T-cell (primary cell): ENCODE results near the gene ATP5ME. TPM values are rescaled to one million over a fixed set of nuclear protein-coding genes. Genes with fewer than 3 reads are reported as not detected.

ENCODE experiments used
- ATAC-seq, 4 experiments: fragments of 200-7000 bp in 3 of 4; fragments of 150-1000 bp in 1 of 4; cut with Tn5 transposase; replicated peaks in 1 of 4; 1 replicate in 3 of 4; 2 replicates in 1 of 4; pipeline ENCODE4 v1.10.0; 2021; ENCODE audit warnings: moderate library complexity in 3 of 4, mild to moderate bottlenecking in 2 of 4, moderate number of reproducible peaks in 1 of 4
- CTCF ChIA-PET, 2 donors: fragments of 300-600 bp; sonication (Branson Sonifier 250); formaldehyde crosslinking; loops; one replicate each; lab custom pipeline; 2022; ENCODE audit warnings: antibody characterized with exemption in 2 of 2; lab: Charles Lee
- POLR2A ChIA-PET, 2 donors: fragments of 300-600 bp; sonication (Branson Sonifier 250); formaldehyde crosslinking; loops; one replicate each; lab custom pipeline; 2022; ENCODE audit warnings: antibody characterized with exemption in 2 of 2; lab: Charles Lee
- DNase-seq, 35 experiments: peaks; one replicate each; pipeline versions ENCODE4 v3.0.0 to v3.0.0-alpha.2; 2013 to 2023
- H3K27ac ChIP-seq: one replicate; pipeline ENCODE4 v1.5.1; 2013; ENCODE audit warnings: low read length
- H3K27me3 ChIP-seq, 2 experiments: replicated peaks in 1 of 2; 1 replicate in 1 of 2; 2 replicates in 1 of 2; pipeline versions ENCODE4 v1.6.1 to v1.7.0; 2013; ENCODE audit warnings: low read length in 1 of 2, mixed read lengths in 1 of 2; ENCODE audit not compliant: control insufficient read depth in 2 of 2, insufficient read depth in 2 of 2; ENCODE audit errors: extremely low read depth in 1 of 2
- H3K36me3 ChIP-seq, 2 donors: 1 replicate in 1 of 2; 2 replicates in 1 of 2; pipeline versions ENCODE4 v1.6.1 to v1.7.0; 2013; ENCODE audit warnings: low read length in 1 of 2; ENCODE audit not compliant: control insufficient read depth in 2 of 2, insufficient read depth in 1 of 2; ENCODE audit errors: extremely low read depth in 1 of 2
- H3K4me1 ChIP-seq, 2 experiments: 1 replicate in 1 of 2; 2 replicates in 1 of 2; pipeline versions ENCODE4 v1.6.1 to v1.7.0; 2013; ENCODE audit warnings: low read length in 2 of 2, mixed read lengths in 1 of 2; ENCODE audit not compliant: insufficient read depth in 2 of 2, control insufficient read depth in 1 of 2; ENCODE audit errors: extremely low read depth in 1 of 2
- H3K4me3 ChIP-seq, 2 donors: 1 replicate in 1 of 2; 2 replicates in 1 of 2; pipeline versions ENCODE4 v1.5.1 to v1.7.0; 2013; ENCODE audit warnings: mild to moderate bottlenecking in 2 of 2, low read length in 1 of 2, moderate library complexity in 1 of 2; ENCODE audit not compliant: control insufficient read depth in 1 of 2; ENCODE audit errors: extremely low read depth in 1 of 2
- H3K9me3 ChIP-seq: 2 replicates; pipeline ENCODE4 v1.7.0; 2013
- H3K27ac Mint-ChIP-seq, 2 donors: one replicate each; pipeline ENCODE4 v1.8.0; 2020 to 2021; ENCODE audit warnings: mild to moderate bottlenecking in 2 of 2, mixed read lengths in 2 of 2
- H3K27me3 Mint-ChIP-seq, 2 donors: one replicate each; pipeline ENCODE4 v1.8.0; 2021 to 2022; ENCODE audit warnings: mixed read lengths in 2 of 2
- H3K36me3 Mint-ChIP-seq: one replicate; pipeline ENCODE4 v1.8.0; 2021; ENCODE audit warnings: mixed read lengths
- H3K4me1 Mint-ChIP-seq, 3 donors: one replicate each; pipeline ENCODE4 v1.8.0; 2020 to 2022; ENCODE audit warnings: mixed read lengths in 3 of 3, mild to moderate bottlenecking in 1 of 3
- H3K4me3 Mint-ChIP-seq, 3 donors: one replicate each; pipeline ENCODE4 v1.8.0; 2020 to 2022; ENCODE audit warnings: mild to moderate bottlenecking in 3 of 3, mixed read lengths in 3 of 3, moderate library complexity in 3 of 3
- H3K9me3 Mint-ChIP-seq, 3 donors: one replicate each; pipeline ENCODE4 v1.8.0; 2020 to 2022; ENCODE audit warnings: mixed read lengths in 3 of 3
- WGBS: methylation state at CpG from one replicate; pipeline ENCODE4 v1.1.5; 2013; ENCODE audit warnings: missing lambda C conversion rate; ENCODE audit not compliant: insufficient coverage; 5-methylcytosine and 5-hydroxymethylcytosine counted together
- total RNA-seq, 35 experiments: library from RNA in 6 of 35; stranded (reverse) in 6 of 35; fragments of 120-200 nt in 1 of 35; gene quantifications; one replicate each; pipeline versions ENCODE4 v1.2.1 to v1.2.4 and lab custom pipeline; 2013 to 2026

The ATP5ME gene
- total RNA-seq, 5 donors from 2014 or later (not counting 1 experiment from before 2014, with no cell fraction given): 92.4 to 158 (median 145) TPM

GRCh38 chr4:661881-662761 lies 12.0 kb downstream of the ATP5ME start:
- peaks cover 12 to 23% (median 22%) of the 10 kb centered on the region in 3 donors for H3K4me1 Mint-ChIP-seq
- no peaks in the 10 kb centered on the region for H3K36me3 ChIP-seq
- ATAC-seq (no peak), DNase-seq (no peak)
- peak overlapping the region; percentile 78 to 86 (median 81) for H3K4me3 Mint-ChIP-seq
- no peak overlapping the region for H3K27ac Mint-ChIP-seq
- no peaks in the 10 kb centered on the region for H3K9me3 Mint-ChIP-seq
- no peaks in the 10 kb centered on the region for H3K27me3 Mint-ChIP-seq
- ChIA-PET CTCF (interaction anchor here in 1 of 2 donors (0.6 kb wide), 1 partner anchor 329 kb away, joined by 3 read pairs; no protein-coding TSS in a partner anchor), POLR2A (interaction anchor here (0.6 kb wide), 2 partner anchors 10 to 12 kb away, joined by 5 to 12 read pairs; partner anchors contain the start of gene ATP5ME (in 1 of the 2))
- H3K4me1 ChIP-seq: peaks cover 0 to 32% of the 10 kb centered on the region in 2 experiments
- H3K27ac ChIP-seq: no peak overlapping the region
- 97% methylated on average over 37 of the region's 42 CpGs for WGBS
- no peaks in the 10 kb centered on the region for H3K9me3 ChIP-seq
- peaks cover 9% of the 10 kb centered on the region for H3K36me3 Mint-ChIP-seq
- H3K27me3 ChIP-seq: no peaks in the 10 kb centered on the region
- H3K4me3 ChIP-seq: no peak overlapping the region

DNA sequence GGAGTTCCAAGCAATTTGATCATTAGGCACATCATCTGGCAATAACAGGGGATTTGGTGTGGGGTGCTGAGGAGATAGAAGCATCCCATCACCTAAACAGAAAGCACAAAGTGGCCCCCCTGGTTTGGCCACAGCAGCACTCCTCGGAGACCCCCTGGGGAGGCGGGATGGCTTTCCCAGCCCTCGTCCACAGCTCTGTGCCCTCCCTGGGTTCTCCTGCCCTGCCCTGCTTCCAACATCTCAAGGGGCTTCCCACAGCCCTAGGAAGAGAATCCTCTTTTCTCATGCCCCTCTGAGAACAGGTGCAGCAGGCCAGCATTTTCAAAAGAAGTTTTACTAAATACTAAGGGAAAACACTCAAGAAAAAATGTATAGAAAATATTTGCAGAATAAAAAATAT lies 12.8 kb downstream of the ATP5ME start:
- ATAC-seq: no peak

GRCh38 chr4:660401-660800 lies 13.7 kb downstream of the ATP5ME start:
- no peak for DNase-seq
- WGBS: 97% methylated on average over 10 of the region's 10 CpGs

More for the DNA sequence above, 12.8 kb downstream of the ATP5ME start:
- no peaks in the 10 kb centered on the region for H3K9me3 Mint-ChIP-seq
- no peak overlapping the region for H3K27ac ChIP-seq
- H3K27me3 ChIP-seq: no peaks in the 10 kb centered on the region
- no peaks in the 10 kb centered on the region for H3K36me3 ChIP-seq
- peaks cover 0 to 32% of the 10 kb centered on the region in 2 experiments for H3K4me1 ChIP-seq
- peaks cover 12 to 23% (median 22%) of the 10 kb centered on the region in 3 donors for H3K4me1 Mint-ChIP-seq
- H3K4me3 Mint-ChIP-seq: peak overlapping the region in 2 of 3 donors; percentile 22 to 43
- H3K4me3 ChIP-seq: no peak overlapping the region
- no peaks in the 10 kb centered on the region for H3K27me3 Mint-ChIP-seq
- no peak overlapping the region for H3K27ac Mint-ChIP-seq
- no peaks in the 10 kb centered on the region for H3K9me3 ChIP-seq
- H3K36me3 Mint-ChIP-seq: peaks cover 9% of the 10 kb centered on the region
- WGBS: 89% methylated on average over 3 of the region's 3 CpGs
- DNase-seq: no peak
- CTCF ChIA-PET: no interaction called here
- POLR2A ChIA-PET: no interaction called here

DNA sequence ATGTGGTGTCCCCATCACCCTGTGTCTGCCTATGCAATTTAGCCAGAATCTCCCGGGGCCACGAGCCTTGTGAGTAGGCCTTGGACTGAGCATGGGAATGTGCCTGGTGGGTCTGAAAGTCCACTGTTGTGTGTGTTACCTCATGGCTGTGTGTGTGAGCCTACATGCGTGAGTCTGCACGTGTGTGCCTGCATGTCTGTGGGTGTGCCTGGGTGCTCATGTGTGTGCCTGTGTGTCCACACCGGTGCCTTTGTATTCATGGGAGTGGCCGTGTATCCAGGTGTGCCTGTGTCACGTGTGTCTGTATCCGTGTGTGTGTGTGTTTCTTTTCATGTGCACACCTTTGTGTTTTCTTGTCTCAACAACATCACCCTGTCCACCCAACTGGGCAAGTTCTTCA lies 14.2 kb downstream of the ATP5ME start:
- Mint-ChIP-seq H3K36me3 (peaks cover 9% of the 10 kb centered on the region), H3K4me1 (peaks cover 6 to 15% (median 15%) of the 10 kb centered on the region in 3 donors), H3K27me3 (no peaks in the 10 kb centered on the region), H3K4me3 (no peak overlapping the region), H3K27ac (no peak overlapping the region), H3K9me3 (no peaks in the 10 kb centered on the region)
- Histone ChIP-seq H3K36me3 (no peaks in the 10 kb centered on the region), H3K27me3 (peaks cover 0 to 7% of the 10 kb centered on the region in 2 experiments), H3K27ac (no peak overlapping the region), H3K4me3 (no peak overlapping the region), H3K9me3 (no peaks in the 10 kb centered on the region), H3K4me1 (peaks cover 0 to 22% of the 10 kb centered on the region in 2 experiments)
- CTCF ChIA-PET: no interaction called here
- 94% methylated on average over 2 of the region's 8 CpGs for WGBS
- no peak for ATAC-seq
- POLR2A ChIA-PET: no interaction called here
- DNase-seq: no peak

More at GRCh38 chr4:660401-660800, 13.7 kb downstream of the ATP5ME start:
- Histone ChIP-seq H3K27ac (no peak overlapping the region), H3K27me3 (peaks cover 0 to 3% of the 10 kb centered on the region in 2 experiments), H3K4me3 (no peak overlapping the region), H3K4me1 (peaks cover 0 to 27% of the 10 kb centered on the region in 2 experiments), H3K9me3 (no peaks in the 10 kb centered on the region), H3K36me3 (no peaks in the 10 kb centered on the region)
- H3K4me1 Mint-ChIP-seq: peaks cover 9 to 20% (median 20%) of the 10 kb centered on the region in 3 donors
- peak overlapping the region in 1 of 3 donors; percentile 0 for H3K4me3 Mint-ChIP-seq
- no peak overlapping the region for H3K27ac Mint-ChIP-seq
- ChIA-PET POLR2A (no interaction called here), CTCF (no interaction called here)
- no peaks in the 10 kb centered on the region for H3K27me3 Mint-ChIP-seq
- ATAC-seq: no peak
- H3K36me3 Mint-ChIP-seq: peaks cover 9% of the 10 kb centered on the region
- H3K9me3 Mint-ChIP-seq: no peaks in the 10 kb centered on the region

DNA sequence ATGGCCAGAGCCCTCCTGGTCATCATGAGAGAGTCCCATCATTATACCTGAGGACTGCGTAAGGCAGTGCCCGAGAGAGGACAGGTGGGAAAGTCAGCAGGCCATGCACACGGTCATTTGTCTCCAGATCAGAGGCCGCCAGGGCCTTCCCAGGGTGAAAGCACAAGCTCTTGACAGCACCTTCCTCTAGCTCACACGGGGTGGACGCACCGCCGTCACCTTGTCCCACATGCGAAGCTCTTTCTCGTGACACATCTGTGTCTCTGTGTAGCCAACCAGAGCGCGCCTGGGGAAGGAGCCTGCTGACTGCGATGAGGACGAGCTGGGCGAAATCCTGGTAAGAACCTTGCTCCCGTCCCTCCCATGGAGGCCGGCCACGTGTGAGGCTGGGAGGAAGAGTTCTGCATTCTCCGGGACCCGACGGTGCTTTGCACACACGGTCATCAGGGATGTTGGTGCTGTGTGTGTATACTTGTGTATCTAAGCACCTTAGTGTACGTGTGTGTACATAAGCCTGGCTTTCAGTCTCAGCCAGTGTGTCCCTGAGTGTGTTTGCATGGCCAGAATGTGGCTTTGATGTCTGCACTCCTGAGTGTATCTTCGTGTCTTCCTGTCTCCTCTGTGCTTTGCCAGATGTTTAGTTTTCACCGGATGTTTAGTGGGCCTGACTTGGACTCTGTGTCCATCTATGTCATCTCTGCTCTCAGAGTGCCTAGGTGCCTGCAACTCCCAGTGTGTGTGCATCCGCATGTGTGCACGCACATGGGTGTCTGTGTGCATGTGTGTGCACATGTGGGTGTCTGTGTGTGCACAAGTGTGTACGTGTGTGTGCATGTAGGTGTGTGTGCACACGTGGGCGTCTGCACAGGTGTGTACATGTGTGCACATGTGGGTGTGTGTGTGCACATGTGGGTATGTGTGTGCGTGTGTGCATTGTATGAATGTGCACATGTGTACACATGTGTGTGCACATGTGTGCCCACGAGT lies 15.1 kb downstream of the ATP5ME start:
- Mint-ChIP-seq H3K9me3 (no peaks in the 10 kb centered on the region), H3K27me3 (no peaks in the 10 kb centered on the region), H3K27ac (no peak overlapping the region), H3K4me3 (no peak overlapping the region), H3K4me1 (peaks cover 0 to 7% (median 7%) of the 10 kb centered on the region in 3 donors), H3K36me3 (peaks cover 9% of the 10 kb centered on the region)
- H3K27ac ChIP-seq: no peak overlapping the region
- H3K36me3 ChIP-seq: no peaks in the 10 kb centered on the region
- no peak for ATAC-seq
- H3K4me1 ChIP-seq: peaks cover 0 to 13% of the 10 kb centered on the region in 2 experiments
- H3K4me3 ChIP-seq: no peak overlapping the region
- H3K27me3 ChIP-seq: peaks cover 0 to 13% of the 10 kb centered on the region in 2 experiments
- CTCF ChIA-PET: no interaction called here
- POLR2A ChIA-PET: no interaction called here
- no peaks in the 10 kb centered on the region for H3K9me3 ChIP-seq
- WGBS: 95% methylated on average over 32 of the region's 32 CpGs
- DNase-seq: no peak
